Panc1 (cell line): ENCODE data around the gene FAM151A. TPM values are rescaled to one million over a fixed set of nuclear protein-coding genes. Genes with fewer than 3 reads are reported as not detected.

Source experiments
- ATAC-seq: fragments of 200-7000 bp; cut with Tn5 transposase; 2 replicates; pipeline ENCODE4 v1.9.1; 2020; ENCODE audit warnings: mild to moderate bottlenecking, moderate library complexity
- BruUV-seq: library from RNA; stranded (reverse); fragments of 400-500 nt; replicated peaks from 2 replicates; lab custom pipeline; 2021; lab: Mats Ljungman, UMichigan
- CTCF ChIA-PET: fragments of 300-600 bp; sonication (Branson Sonifier 250); formaldehyde crosslinking; loops from one replicate; lab custom pipeline; 2022; ENCODE audit warnings: antibody characterized with exemption; lab: Charles Lee
- POLR2A ChIA-PET: fragments of 300-600 bp; sonication (Branson Sonifier 250); formaldehyde crosslinking; loops from one replicate; lab custom pipeline; 2022; ENCODE audit warnings: antibody characterized with exemption; lab: Charles Lee
- DNase-seq: peaks from one replicate; pipeline ENCODE4 v3.0.0-alpha.2; 2010; ENCODE audit warnings: low read depth, low spot score
- H3K27ac ChIP-seq: 2 replicates; pipeline ENCODE4 v1.5.1; 2011; ENCODE audit warnings: mild to moderate bottlenecking, low read length, inconsistent platforms
- H3K27me3 ChIP-seq: fragments of 200-500 bp; sonication (Bioruptor generic); 2 replicates; pipeline ENCODE4 v1.6.0; 2014; ENCODE audit warnings: low read length, inconsistent platforms; ENCODE audit not compliant: control insufficient read depth, insufficient read depth
- H3K36me3 ChIP-seq: fragments of 200-500 bp; sonication (Bioruptor generic); 2 replicates; pipeline ENCODE4 v1.5.1; 2014; ENCODE audit warnings: inconsistent platforms, mild to moderate bottlenecking, low read length, moderate library complexity; ENCODE audit not compliant: control insufficient read depth, insufficient read depth
- H3K4me1 ChIP-seq: 2 replicates; pipeline ENCODE4 v1.5.1; 2011; ENCODE audit warnings: inconsistent platforms, mild to moderate bottlenecking, low read length, moderate library complexity; ENCODE audit not compliant: control insufficient read depth, insufficient read depth
- H3K4me3 ChIP-seq, 2 experiments: 2 replicates each; pipeline ENCODE4 v1.5.1; 2011 to 2012; ENCODE audit warnings: low read depth in 2 of 2, low read length in 2 of 2, mild to moderate bottlenecking in 2 of 2, inconsistent platforms in 1 of 2, moderate library complexity in 1 of 2
- H3K9me3 ChIP-seq: fragments of 200-500 bp; sonication (Bioruptor generic); 2 replicates; pipeline ENCODE4 v1.5.1; 2014; ENCODE audit warnings: low read depth, mild to moderate bottlenecking, inconsistent platforms, low read length, moderate library complexity; ENCODE audit not compliant: control insufficient read depth, insufficient read depth
- CTCF ChIP-seq: fragments of 450-650 bp; IDR thresholded peaks from 2 replicates; pipeline ENCODE4 v1.5.1; 2017; ENCODE audit warnings: mild to moderate bottlenecking
- POLR2AphosphoS5 ChIP-seq: IDR thresholded peaks from 2 replicates; pipeline ENCODE4 v1.6.1; 2012; ENCODE audit warnings: mild to moderate bottlenecking, low read depth, low read length, moderate library complexity
- REST ChIP-seq, 2 experiments: IDR thresholded peaks; 2 replicates each; pipeline ENCODE4 v1.6.1; 2011 to 2012; ENCODE audit warnings: low read depth in 2 of 2, control low read depth in 1 of 2, low read length in 1 of 2, mild to moderate bottlenecking in 1 of 2, moderate library complexity in 1 of 2; ENCODE audit not compliant: insufficient read depth in 1 of 2
- SIN3A ChIP-seq: IDR thresholded peaks from 2 replicates; pipeline ENCODE4 v1.6.1; 2012; ENCODE audit warnings: low read depth, mild to moderate bottlenecking, low read length, moderate library complexity, borderline replicate concordance; ENCODE audit not compliant: insufficient read depth
- TCF7L2 ChIP-seq: IDR thresholded peaks from 2 replicates; pipeline ENCODE4 v1.6.1; 2011; ENCODE audit warnings: mild to moderate bottlenecking, low read depth, low read length, inconsistent platforms
- in situ Hi-C: cut with HindIII; loops from 2 replicates; pipeline ENCODE4 v1.10.0; 2016; ENCODE audit warnings: low sequenced_read_pairs, low pct_unique_long_range_greater_than_20kb
- intact Hi-C: fragments of 100-400 bp; cut with micrococcal nuclease; formaldehyde crosslinking; loops from one replicate; pipeline ENCODE4 v1.10.0; 2022; ENCODE audit not compliant: unreplicated experiment
- total RNA-seq: library from RNA; stranded (reverse); gene quantifications from one replicate; pipeline ENCODE4 v1.2.1, GENCODE V29; 2021; ENCODE audit not compliant: unreplicated experiment

The FAM151A gene
- total RNA-seq, 1 experiment from 2014 or later: not detected

GRCh38 chr1:54577612-54578011, 45.7 kb downstream of the FAM151A start:
- no TSS peak for BruUV-seq

GRCh38 chr1:54575605-54576290, 47.6 kb downstream of the FAM151A start:
- no peaks in the 10 kb centered on the region for H3K4me1 ChIP-seq
- CTCF ChIA-PET: no interaction called here
- no peaks in the 10 kb centered on the region for H3K27me3 ChIP-seq
- POLR2A ChIA-PET: no interaction called here
- H3K9me3 ChIP-seq: no peaks in the 10 kb centered on the region
- intact Hi-C loops (no loop called here), in situ Hi-C loops (no loop called here)
- BruUV-seq: no TSS peak
- TF ChIP-seq TCF7L2 (no peak), POLR2AphosphoS5 (no peak), CTCF (no peak)
- H3K4me3 ChIP-seq: no peak overlapping the region
- no peak overlapping the region for H3K27ac ChIP-seq
- no peaks in the 10 kb centered on the region for H3K36me3 ChIP-seq
- no peak for DNase-seq
- ATAC-seq: no peak

More at GRCh38 chr1:54577612-54578011, 45.7 kb downstream of the FAM151A start:
- intact Hi-C loops: no loop called here
- Histone ChIP-seq H3K27me3 (no peaks in the 10 kb centered on the region), H3K27ac (no peak overlapping the region), H3K4me3 (no peak overlapping the region), H3K9me3 (no peaks in the 10 kb centered on the region), H3K36me3 (no peaks in the 10 kb centered on the region), H3K4me1 (no peaks in the 10 kb centered on the region)
- no peak for DNase-seq
- TF ChIP-seq SIN3A (no peak), TCF7L2 (no peak), POLR2AphosphoS5 (no peak), CTCF (no peak), REST (IDR thresholded peaks at IDR 0.05; ENCODE audit: insufficient read depth in 1 of 2, low read depth in 2 of 2, low read length in 1 of 2) (no peak)
- ChIA-PET POLR2A (no interaction called here), CTCF (no interaction called here)
- ATAC-seq: no peak
- in situ Hi-C loops: no loop called here
